HG03095 (cell line): ENCODE results near the gene PGC.

Experiments
- ATAC-seq: cut with Tn5 transposase; IDR thresholded peaks from one replicate; pipeline ENCODE4 v1.9.1; 2021; ENCODE audit warnings: moderate library complexity; ENCODE audit not compliant: unreplicated experiment

PGC gene

DNA sequence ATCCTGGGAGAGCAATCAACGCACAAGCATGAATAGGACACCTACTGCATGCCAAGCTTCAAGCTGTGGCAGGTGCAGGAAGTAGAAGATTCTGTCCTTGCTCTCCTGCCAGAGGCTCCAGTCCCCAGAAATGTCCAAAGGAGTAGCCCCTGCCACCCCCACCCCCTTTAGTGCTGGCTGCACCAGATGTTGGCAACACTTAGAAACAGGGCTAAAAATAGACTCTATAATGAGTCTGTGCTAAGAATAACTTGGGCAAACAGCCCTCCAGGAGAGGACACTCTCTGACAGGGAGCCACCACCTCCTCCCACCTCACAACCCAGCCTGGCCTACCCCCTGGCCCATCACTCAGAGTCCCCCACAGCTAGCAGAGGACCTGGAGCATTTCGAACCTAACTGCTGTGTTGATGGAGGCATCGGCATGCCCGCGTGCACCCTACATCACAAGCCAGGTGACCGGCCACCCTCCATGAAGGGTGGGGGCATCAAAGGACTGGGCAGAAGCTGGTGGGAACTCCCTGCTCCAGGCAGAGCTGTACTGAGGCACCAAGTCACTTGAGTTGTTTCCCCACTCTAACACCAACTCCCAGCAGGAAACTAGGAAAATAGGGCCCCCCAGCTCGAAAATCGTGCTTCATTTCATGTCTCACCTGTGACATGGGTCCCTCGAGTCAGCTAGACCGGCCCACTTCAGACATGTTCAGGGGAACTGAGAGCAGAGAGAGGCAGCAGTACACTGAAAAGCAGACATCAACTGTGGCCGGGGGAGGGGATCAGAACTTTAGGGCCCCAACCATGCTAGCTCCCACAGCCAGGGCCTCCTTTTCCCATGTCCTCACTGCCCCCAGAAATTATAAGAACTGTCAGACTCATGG is 30.4 kb downstream of the PGC start:
- ATAC-seq: no peak

DNA sequence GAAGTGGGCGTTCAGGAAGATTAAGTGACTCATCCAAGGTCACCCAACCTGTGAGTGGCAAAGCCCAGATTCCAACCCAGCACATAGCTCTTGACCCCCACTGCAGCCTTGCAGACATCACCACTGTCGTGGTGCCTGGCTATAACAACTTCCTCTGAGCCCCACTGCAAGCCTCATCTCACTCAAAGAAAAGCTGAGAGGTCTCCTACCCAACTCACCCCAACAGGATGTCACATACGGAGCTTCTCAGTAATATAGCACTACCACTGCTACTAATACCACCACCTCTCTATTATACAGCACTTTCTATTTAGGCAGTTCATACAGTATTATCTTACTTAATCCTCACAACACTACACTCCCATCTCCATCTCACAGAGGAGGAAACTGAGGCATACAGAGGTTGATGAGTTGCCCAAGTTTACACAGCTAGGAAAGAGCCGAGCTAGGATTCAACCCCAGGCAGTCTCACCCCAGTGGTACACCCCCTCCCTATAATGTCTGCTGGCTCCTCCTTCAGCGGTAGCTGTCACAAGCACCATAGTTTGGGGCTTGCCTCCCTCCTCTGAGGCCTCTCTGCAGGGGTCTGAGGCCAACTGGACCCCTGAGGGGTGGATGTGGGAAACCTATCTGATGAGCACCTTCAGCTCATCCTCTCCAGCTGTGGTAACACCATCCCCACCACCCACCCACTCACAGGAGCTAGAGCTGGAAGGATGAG is 31.2 kb downstream of the PGC start:
- ATAC-seq: no peak

DNA sequence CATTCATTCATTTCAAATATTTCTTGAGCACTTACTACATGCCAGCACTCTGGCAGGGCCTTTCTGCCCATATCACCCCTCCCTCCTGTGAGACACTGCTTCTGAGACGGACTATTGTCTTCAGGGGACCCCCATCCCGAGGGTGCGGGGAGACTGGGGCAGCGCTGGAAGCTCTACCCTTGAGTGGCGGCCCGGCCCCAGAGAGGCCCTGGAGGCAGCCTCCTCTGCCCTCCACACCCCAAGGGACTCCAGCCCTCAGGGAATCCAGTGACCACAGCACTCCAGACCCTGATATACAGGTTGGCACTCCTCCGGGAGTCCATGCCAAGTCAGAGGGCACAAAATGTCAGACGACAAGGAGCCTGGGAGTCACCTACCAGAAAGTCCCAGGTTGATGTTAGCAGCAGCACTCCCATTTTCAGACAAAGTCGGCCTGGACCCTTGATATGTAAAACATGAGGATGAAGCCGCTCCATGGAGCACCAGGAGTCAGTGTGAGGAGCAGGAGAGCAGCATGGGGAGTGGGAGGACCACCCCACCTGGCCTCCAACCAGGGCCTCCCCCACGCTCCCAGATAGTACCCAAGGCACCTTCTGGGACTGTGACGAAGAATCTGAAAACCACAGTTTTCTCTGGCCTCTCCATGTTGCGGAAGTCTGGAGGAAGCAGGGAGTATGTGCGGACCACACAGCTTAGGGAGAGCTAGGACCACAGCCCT is 32.5 kb downstream of the PGC start:
- no peak for ATAC-seq

DNA sequence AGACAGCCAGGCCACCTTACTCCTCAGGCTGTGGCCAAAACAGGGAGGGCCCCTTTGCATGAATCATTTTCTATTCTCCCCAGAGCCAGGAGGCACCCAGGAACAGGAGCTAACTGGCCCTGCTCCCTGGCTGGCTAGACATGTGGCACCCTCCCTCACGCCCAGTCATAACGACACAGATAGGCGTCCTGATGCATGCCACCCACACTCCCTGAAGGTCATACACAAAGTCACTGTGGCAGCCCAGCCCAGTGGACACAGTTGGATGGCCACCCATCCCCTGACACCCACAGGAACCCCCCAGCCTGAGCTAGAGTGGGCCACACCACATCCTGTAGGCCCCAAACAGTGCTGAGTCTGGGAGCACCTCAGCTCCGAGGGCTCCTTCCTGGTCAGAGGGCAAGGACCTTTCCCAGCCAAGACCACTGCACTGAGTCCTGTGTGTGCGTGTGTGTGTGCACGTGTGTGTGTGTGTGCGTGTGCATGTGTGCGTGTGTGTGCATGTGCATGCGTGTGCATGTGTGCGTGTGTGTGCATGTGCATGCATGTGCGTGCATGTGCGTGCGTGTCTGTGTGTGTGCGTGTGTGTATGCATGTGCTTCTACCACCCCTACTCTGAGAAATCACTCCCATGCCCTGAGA is 33.4 kb downstream of the PGC start:
- peak; percentile 42 for ATAC-seq

DNA sequence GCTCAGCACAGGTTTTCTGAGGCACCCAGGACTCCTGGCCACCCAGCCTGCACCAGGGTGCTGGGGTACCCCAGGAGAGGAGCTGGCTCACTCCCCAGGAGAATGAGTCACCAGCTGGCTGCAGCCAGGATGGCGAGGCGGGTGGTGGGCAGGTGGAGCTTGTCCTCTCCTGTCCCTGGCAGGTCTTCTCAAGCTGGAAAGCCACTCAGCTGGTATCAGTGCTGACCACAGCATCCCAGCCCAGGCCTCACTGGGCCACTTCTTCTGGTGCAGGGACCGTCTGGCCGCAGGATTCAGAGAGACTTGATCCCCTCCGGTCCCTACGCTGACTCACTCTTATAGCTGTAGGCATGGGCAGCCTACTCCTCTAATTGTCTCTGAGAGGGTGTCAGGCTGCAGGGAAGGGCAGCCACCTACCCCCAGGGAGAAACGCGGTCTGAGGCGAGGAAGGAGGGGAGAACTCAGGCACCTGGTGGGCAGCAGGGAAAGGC is 34.0 kb downstream of the PGC start:
- ATAC-seq: peak; percentile 3

DNA sequence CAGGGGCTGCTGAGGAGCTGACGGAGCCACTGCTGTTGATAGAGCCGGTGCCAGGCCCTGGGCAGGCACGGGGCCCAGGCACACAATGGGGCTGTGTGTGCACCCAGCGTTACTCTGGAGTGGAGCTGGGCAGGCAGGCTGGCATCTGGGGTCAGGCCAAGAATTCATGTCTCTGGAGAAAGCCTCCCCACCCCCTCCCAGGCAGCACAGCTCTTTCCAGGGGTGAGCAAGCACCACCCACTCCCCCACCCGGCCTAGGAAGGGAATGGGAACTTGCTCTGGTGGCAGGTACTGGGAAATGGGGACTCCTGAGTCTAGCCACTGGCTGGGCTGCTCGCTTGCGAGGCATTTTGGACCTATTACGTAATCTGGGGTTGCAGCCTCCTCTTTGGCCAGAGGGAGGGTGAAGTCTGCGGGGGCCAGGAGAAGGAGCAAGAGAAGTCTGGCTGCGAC is 34.5 kb downstream of the PGC start:
- no peak for ATAC-seq

DNA sequence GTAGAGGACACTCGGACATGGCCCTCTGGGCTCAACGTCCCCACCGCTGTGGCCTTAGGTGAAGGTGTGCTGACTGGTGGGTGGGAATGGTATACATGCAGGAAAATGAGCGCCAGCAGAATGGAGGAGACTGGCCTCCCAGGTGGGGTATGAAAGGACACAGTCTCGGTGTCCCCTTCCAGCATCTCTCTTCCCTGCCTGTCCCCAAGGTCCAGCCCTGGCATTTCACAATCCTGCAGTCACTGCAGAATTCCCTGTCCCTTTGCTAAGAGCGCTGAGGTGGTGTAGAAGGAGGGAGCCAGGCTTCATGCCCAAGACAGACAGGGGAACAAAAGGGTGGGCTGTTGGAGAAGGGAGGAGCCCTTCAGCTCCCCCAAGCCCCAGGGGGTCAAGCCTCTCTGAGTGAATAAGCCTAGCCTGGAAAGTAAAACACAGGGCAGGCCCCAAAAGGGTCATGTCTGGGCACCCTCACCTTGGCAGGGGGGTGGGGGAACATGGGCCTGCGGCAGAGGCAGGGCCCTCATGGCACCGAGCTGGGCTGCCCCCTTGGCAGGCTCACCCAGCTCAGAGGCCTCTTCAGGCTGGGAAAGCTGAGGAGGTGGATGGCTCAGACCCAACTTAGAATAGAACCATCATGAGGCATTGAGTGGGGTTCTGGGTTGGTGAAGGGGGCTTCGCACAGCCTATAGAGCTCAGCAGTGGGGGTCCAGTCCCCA is 35.7 kb downstream of the PGC start:
- no peak for ATAC-seq

DNA sequence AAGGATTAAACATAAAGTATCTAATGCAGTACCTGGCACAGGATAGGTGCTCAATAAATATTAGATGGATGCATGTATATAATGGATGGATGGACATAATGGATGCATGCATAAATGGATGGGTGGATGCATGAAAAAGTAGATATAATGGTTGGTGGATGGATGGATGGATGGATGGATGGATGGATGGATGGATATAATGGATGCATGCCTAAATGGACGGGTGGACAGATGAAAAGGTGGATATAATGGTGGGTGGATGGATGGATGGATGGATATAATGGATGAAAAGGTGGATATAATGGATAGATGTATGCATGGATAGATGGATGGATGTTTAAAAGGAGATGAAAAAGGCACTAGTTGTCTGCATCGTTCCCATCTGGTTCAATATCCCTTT is 37.8 kb downstream of the PGC start:
- ATAC-seq: no peak

DNA sequence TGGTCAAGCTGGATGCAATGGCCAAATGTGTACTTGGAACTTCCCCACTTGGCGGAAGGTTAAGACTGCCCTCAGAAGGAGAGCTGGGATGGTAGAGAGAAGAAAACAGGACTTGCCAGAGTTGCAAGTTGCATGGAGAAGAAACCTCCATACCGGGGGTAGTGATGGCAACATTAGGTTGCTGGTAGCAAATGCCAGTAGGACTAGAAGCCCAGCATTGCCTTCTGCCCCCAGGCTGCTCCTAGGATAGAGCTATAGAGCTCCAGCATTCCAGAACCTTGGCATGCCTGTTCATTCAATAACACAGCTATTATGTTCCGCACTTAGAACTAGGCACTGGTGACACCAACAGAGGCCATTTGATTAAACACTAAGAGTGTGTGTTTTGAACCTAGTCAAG is 38.3 kb downstream of the PGC start:
- ATAC-seq: no peak

DNA sequence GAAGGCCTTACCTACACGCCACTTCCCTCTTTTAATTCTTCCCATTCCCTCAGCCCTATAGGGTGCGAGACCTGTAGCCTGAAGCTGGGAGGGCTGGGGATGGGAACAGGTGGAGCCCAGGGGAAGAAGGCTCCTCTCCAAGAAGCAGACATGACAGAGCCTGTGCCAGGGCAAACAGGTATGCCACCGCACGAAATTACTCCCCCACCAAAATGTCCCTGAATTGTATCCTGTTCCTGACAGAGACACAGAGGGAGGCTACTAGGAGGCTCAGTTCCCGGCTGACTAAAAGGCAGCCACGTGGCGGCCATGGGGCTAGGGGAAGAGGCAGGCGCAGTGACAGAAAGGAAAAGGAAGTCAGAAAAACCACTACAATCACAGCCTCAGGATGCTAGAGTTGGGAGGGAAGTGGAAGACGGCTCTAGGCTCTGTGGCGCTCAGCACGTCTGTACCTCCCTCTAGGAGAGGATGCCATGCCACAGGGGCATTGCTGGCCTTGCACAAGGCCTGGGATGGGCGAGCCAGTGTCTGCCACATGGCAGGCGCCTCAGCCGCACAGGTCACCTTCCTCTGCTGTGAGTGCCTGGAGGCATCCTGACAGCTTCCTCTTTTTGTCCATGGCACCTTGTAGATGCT is 39.5 kb downstream of the PGC start:
- no peak for ATAC-seq

DNA sequence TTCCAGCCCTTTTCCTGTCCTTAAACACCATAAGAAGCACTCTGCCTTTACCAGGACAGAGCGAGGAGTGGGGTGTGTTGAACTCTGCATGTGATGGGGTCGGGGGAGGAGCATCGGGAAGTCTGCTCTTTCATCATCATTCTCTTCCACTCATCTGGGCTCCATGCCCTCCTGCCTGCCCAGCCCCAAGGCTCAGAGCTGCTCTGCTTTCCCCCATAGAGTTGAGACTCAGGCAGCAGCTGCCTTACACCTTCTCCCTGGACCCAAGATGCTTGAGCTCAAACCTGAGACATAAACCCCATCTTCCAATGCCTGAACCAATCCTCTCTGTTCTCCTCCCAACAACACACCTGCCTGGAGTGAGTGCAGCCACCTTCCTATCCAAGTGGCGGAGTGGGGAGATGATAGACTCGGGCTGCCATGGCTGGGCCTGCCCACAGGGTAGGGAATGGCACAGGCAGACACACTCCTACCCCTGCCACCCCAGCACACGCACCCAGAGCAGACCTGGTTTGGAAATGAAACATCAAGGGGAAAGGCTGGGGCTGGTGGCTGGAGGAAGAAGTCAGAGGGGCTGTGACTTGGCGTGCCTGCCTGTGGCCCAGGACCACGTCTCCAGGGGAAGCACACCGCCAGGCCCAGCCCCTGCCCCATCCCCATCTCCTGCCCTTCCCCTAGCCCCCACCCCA is 40.2 kb downstream of the PGC start:
- ATAC-seq: no peak

DNA sequence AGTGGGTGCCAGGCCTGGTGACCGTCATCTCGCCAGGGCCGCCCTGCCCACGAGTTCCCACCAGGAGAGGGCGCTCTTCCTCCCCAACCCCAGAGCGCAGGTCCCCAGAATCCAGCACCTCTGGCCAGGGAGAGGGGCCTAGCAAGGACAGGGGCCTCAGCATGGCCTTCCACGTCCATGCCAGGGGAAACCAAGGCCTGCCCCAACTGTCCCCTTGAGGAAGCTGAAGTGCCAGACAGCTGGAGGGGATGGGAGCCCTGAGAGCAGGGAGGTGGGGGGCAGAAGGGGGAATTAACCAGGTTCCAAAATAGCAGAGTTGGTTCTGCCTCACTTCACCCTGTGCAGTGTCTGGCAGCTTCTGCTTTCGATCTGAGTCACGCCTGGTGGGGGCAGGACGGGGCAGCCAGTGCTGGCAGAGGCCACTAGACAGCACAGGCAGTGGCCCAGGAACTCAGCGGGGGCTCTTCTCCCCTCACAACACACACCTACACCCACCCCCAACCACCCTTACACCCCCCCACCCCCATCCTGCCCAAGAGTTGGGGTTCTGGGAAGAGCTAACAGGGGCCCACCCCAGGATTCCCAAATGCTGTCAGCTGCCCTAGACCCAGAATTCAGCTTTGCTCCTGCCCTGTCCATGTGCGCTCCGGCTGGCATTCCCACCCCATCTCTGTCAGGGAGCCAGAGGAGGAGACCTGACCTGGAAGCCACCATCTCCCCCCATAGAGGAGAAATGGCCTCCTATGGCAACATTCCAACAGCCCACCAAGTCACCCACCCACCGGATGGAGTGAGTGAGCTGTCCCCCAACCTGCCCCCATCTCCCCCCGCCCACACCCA is 41.0 kb downstream of the PGC start:
- ATAC-seq: peak; percentile 62

DNA sequence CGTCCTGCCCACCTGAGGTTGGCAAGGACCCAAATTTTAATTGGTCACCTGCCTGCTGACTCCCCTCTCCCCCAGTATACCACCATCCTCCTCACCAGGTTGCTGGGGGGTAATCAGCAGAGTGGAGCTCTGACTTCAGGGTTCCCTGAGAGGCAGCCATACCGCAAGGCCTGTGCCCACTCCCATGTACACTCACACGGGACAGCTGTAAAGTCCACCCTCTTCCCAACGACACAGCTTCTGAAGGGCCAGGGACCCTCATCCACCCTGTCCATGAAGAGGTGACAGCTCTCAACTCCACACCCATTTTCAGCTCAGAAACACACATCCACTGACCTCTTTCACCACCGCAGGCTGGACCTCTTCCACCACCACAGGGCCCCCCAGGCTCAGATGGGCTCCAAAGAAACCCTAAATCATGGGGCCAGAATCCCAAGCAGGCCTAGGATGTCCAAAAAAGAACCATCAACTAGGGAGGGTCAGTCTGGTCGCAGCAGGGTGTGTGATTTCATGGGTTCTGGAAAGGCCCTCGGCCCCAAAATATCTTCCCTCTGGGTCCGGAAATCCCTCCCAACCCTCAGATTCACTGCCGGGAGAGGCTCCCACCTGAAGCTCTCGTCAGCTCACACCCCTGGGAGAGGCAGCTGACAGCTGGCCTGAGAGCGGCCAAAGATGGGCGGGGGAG is 41.7 kb downstream of the PGC start:
- no peak for ATAC-seq

DNA sequence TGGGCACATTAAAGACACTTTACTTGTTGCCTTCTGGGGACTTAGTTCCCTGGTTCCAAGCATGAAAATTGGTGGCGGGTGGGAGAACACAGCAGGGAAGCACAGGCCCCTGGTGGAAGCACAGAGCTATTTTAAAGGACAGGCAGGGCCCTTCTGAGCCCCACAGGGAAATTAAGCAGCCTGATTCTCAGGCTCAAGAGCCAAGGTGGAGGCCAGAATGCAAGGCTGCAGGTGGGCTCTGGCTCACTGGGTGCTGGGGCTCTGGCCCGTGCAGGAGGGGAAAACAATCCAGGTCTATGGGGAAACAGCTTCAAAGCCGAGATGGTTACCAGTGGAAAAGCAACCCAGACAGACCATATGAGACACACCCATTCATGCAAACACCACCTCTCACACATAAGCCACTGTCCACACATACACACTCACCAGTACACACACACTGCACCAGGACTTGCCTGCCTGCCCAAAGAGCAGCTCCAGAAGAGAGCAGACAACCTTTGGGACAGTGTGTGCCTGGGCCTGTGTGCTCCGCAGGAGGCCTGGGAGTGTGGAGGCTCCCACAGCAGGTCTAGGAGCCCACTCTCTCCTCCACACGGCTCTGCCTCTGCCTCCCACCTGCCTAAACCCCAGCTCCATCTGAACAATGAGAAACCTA is 42.4 kb downstream of the PGC start:
- no peak for ATAC-seq

DNA sequence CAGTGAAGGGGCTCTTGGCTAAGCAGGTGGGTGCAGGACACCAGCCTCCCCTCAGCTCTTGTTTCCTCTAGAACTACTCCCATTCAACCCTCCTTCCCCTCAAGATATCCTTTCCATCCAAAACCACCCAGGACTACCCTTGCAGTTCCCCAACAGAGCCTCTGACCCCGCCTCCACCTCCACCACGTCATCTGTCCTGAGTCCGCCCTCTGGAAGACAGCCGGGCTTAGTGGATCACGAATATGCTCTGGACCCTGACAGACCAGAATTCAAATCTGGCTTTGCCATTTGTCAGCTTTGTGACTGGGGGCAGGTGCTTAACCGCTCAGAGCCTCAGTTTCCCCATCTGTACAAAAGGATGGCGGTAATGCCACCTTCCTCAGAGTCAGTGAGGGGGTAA is 43.2 kb downstream of the PGC start:
- ATAC-seq: no peak

DNA sequence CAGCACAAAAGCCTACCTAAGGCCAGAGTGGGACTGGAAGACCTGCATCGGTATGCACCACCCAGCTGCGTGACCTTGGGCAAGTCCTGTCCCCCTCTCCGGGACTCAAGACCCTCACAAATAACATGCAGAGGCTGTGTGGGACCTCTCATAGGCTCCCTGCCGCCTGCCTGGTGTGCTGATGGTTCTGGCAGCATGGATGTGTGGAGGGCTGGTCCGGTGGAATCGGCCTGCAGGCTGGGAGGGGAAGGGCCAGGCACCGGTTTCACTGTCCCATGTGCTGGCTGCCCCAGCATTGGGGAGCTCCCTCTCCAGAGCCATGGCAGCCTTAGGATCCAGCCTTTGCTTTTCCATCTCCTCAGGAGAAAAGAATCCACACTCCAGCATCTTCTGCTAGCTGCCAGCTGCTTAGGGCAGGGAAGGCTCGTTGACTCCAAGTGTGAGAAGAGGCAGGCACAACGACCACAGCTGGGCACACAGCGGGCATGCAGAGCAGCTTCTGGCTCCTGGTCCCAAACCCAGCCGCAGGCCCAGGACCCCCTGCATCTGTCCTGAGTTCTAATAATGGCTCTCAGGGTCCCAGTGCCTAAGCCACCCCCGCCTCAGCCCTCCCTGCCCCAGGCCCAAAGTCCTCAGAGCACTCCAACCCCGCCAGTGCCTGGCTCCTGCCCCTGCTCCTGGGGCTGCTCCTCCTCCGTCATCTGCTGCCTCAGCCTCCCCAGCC is 44.3 kb downstream of the PGC start:
- no peak for ATAC-seq
